ENCODE measurements around the gene TARDBP. TPM values are rescaled to one million over a fixed set of nuclear protein-coding genes. Genes with fewer than 3 reads are reported as not detected.
A peak's percentile ranks its signal among the peaks of the same experiment; 100 is the strongest.

TARDBP gene
- total RNA-seq, 1 experiment from 2014 or later, result 207 TPM

DNA sequence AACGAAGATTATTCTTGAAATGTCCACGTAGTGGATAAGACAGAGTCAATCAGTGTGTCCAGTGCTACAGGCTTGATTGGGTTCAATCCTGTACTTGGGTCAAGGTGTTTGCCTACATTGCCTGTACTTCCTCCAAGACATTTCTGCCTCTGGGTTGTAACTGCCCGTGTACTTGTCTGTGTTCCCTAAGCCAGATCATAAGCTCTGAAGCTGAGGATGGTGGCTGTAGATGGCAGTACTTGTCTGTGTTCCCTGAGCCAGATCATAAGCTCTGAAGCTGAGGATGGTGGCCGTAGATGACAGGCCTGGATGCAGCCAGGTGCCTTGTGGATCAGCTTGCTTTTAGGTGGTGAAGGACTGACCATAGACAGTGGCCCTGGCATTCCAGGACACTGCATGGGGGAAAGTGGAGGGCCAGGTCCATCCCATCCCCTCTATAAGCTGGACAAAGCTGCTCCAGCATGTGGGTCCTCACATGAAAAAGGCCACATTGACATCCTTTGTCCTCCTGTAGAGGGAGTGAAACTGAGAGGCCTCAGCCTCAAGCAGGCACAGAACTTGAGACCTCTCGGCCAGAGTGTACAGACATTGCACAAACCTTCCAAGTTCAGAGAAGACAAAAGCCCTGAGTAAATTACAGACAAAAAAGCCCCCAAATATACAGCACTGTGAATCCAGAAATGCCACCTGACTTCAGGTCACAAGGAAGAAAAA is 49.4 kb downstream of the TARDBP start:
- no peaks in the 10 kb centered on the region for H3K4me1 ChIP-seq (ENCODE audit: insufficient read depth, low read length)
- H3K18ac ChIP-seq (ENCODE audit: insufficient read length, low read depth, low read length), result no peak overlapping the region
- no peak overlapping the region for H3K27ac ChIP-seq (ENCODE audit: insufficient read length, low read depth, low read length)
- H3K4me3 Mint-ChIP-seq, result peak overlapping the region; percentile 41 to 48; a peak in 3 of 5 replicates
- H3K14ac ChIP-seq (ENCODE audit: insufficient read depth, low read length), result no peak overlapping the region
- H2AFZ ChIP-seq (ENCODE audit: low read length), result no peak overlapping the region
- H3K4me2 ChIP-seq (ENCODE audit: insufficient read depth, insufficient read length, low read length), result no peak overlapping the region
- no peak overlapping the region for H4K91ac ChIP-seq (ENCODE audit: insufficient read length, low read depth, low read length)
- H4K20me1 ChIP-seq (ENCODE audit: control insufficient read depth, insufficient read depth, insufficient read length), result no peaks in the 10 kb centered on the region
- no peak overlapping the region for H3K9ac ChIP-seq (ENCODE audit: extremely low read depth, insufficient read length, low read length)
- H3K23ac ChIP-seq (ENCODE audit: insufficient read length, low read depth, low read length), result no peak overlapping the region
- DNase-seq, result no peak
- H2AK5ac ChIP-seq (ENCODE audit: insufficient read length, low read length), result no peak overlapping the region
- no peaks in the 10 kb centered on the region for H3K9me3 Mint-ChIP-seq
- peak overlapping the region in 1 of 3 experiments; percentile 23; a peak in 1 of 7 replicates for H3K27ac Mint-ChIP-seq
- H4K8ac ChIP-seq (replicated peaks; ENCODE audit: insufficient read length, low read depth, low read length), result no peak overlapping the region
- H2BK120ac ChIP-seq (ENCODE audit: low read depth, low read length, poor library complexity, severe bottlenecking), result no peak overlapping the region
- no peak overlapping the region for H4K5ac ChIP-seq (ENCODE audit: insufficient read length, low read depth, low read length)
- TF ChIP-seq, protein P1, sequence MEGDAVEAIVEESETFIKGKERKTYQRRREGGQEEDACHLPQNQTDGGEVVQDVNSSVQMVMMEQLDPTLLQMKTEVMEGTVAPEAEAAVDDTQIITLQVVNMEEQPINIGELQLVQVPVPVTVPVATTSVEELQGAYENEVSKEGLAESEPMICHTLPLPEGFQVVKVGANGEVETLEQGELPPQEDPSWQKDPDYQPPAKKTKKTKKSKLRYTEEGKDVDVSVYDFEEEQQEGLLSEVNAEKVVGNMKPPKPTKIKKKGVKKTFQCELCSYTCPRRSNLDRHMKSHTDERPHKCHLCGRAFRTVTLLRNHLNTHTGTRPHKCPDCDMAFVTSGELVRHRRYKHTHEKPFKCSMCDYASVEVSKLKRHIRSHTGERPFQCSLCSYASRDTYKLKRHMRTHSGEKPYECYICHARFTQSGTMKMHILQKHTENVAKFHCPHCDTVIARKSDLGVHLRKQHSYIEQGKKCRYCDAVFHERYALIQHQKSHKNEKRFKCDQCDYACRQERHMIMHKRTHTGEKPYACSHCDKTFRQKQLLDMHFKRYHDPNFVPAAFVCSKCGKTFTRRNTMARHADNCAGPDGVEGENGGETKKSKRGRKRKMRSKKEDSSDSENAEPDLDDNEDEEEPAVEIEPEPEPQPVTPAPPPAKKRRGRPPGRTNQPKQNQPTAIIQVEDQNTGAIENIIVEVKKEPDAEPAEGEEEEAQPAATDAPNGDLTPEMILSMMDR (conservative IDR thresholded peaks at IDR 0.05), result no peak
- WGBS (ENCODE audit: extremely low coverage, insufficient read length, low lambda C conversion rate), result no CpG with 5 or more reads among the region's 5 CpGs
- H3K27me3 Mint-ChIP-seq (ENCODE audit: low read depth), result no peaks in the 10 kb centered on the region
- no peaks in the 10 kb centered on the region for H3K79me1 ChIP-seq (ENCODE audit: insufficient read depth, low read depth, low read length, poor library complexity, severe bottlenecking)
- no peaks in the 10 kb centered on the region for H3K27me3 ChIP-seq (ENCODE audit: insufficient read depth, low read length)
- H3K23me2 ChIP-seq (ENCODE audit: insufficient read length, low read depth, low read length, poor library complexity, severe bottlenecking), result peaks cover 7% of the 10 kb centered on the region
- H3K36me3 Mint-ChIP-seq (ENCODE audit: insufficient read depth in 1 of 3, low read depth in 3 of 3), result peaks cover 37 to 68% (median 39%) of the 10 kb centered on the region in 3 experiments
- H2BK12ac ChIP-seq (ENCODE audit: insufficient read length, low read depth, low read length), result no peak overlapping the region
- no peak overlapping the region for H2BK5ac ChIP-seq (ENCODE audit: insufficient read length, low read length)
- H3K4ac ChIP-seq (ENCODE audit: low read depth, low read length), result no peak overlapping the region
- H3K79me2 ChIP-seq (ENCODE audit: insufficient read depth, low read length), result peaks cover 2% of the 10 kb centered on the region; the same call in 1 of the 2 replicates
- H3T11ph ChIP-seq (ENCODE audit: low read length), result no peak overlapping the region
- H3K4me1 Mint-ChIP-seq, result peaks cover 13 to 19% of the 10 kb centered on the region in 2 experiments
- H2BK20ac ChIP-seq (ENCODE audit: low read depth, low read length, poor library complexity, severe bottlenecking), result no peak overlapping the region
- no peak overlapping the region for H2BK15ac ChIP-seq (ENCODE audit: low read depth, low read length)
- no peaks in the 10 kb centered on the region for H3K9me3 ChIP-seq (ENCODE audit: control insufficient read depth, low read depth, low read length)
- H3K56ac ChIP-seq (ENCODE audit: insufficient read length, low read depth, low read length), result no peak overlapping the region

All from H9 (cell line).